Endothelial cell of umbilical vein (primary cell): ENCODE results near the gene PRICKLE3. TPM values are rescaled to one million over a fixed set of nuclear protein-coding genes. Genes with fewer than 3 reads are reported as not detected.
A peak's percentile ranks its signal among the peaks of the same experiment; 100 is the strongest.

Source experiments
- BruUV-seq: library from RNA; stranded (reverse); fragments of 400-500 nt; replicated peaks from 2 replicates; lab custom pipeline; 2021; lab: Mats Ljungman, UMichigan
- CTCF ChIA-PET: fragments of 300-600, 350-600 bp; sonication (Branson Sonifier 250); formaldehyde crosslinking; loops from one replicate; lab custom pipeline; 2021; ENCODE audit warnings: antibody characterized with exemption, inconsistent platforms; lab: Charles Lee
- POLR2A ChIA-PET: fragments of 300-600, 350-600 bp; sonication (Branson Sonifier 250); formaldehyde crosslinking; loops from one replicate; lab custom pipeline; 2021; ENCODE audit warnings: antibody characterized with exemption, inconsistent platforms; lab: Charles Lee
- DNase-seq: peaks from one replicate; pipeline ENCODE4 v3.0.0-alpha.2; 2011; ENCODE audit warnings: low read depth, low spot score
- FAIRE-seq: peaks from 2 replicates; lab custom pipeline; 2011; peaks lifted over from hg19 to GRCh38; lab: Jason Lieb, UNC
- H2AFZ ChIP-seq: 2 replicates; pipeline ENCODE4 v1.6.0; 2012; ENCODE audit warnings: low read depth, low read length, control low read depth, inconsistent platforms
- H3K27ac ChIP-seq: 2 replicates; pipeline ENCODE4 v1.5.1; 2011; ENCODE audit warnings: low read depth, mild to moderate bottlenecking, control low read depth, low read length, moderate library complexity; ENCODE audit not compliant: insufficient read depth
- H3K27me3 ChIP-seq, 2 experiments: 2 replicates each; pipeline versions ENCODE4 v1.6.0 to v1.6.1; 2011; ENCODE audit warnings: low read length in 2 of 2, mixed read lengths in 1 of 2; ENCODE audit not compliant: control insufficient read depth in 2 of 2, insufficient read depth in 2 of 2
- H3K36me3 ChIP-seq, 2 experiments: 2 replicates in 1 of 2; 3 replicates in 1 of 2; pipeline ENCODE4 v1.5.1; 2011; ENCODE audit warnings: low read length in 2 of 2, mild to moderate bottlenecking in 1 of 2, moderate library complexity in 1 of 2; ENCODE audit not compliant: control insufficient read depth in 2 of 2, insufficient read depth in 2 of 2; ENCODE audit errors: extremely low read depth in 1 of 2
- H3K4me1 ChIP-seq: 3 replicates; pipeline ENCODE4 v1.5.1; 2011; ENCODE audit warnings: mild to moderate bottlenecking, low read length; ENCODE audit not compliant: control insufficient read depth, insufficient read depth; ENCODE audit errors: extremely low read depth
- H3K4me2 ChIP-seq: 2 replicates; pipeline ENCODE4 v1.6.1; 2011; ENCODE audit warnings: low read length, control low read depth, mixed read lengths; ENCODE audit not compliant: insufficient read depth
- H3K4me3 ChIP-seq, 3 experiments: fragments of 200-600 bp in 1 of 3; sonication (generic), shearing (Covaris generic) in 1 of 3; replicated peaks in 1 of 3; 2 replicates each; pipeline ENCODE4 v1.5.1; 2011 to 2016; ENCODE audit warnings: control low read depth in 3 of 3, low read length in 3 of 3, mild to moderate bottlenecking in 2 of 3, inconsistent platforms in 1 of 3, low read depth in 1 of 3, moderate library complexity in 1 of 3; ENCODE audit not compliant: insufficient read depth in 1 of 3
- H3K79me2 ChIP-seq: 2 replicates; pipeline ENCODE4 v1.6.0; 2012; ENCODE audit warnings: low read length, inconsistent platforms; ENCODE audit not compliant: control insufficient read depth, insufficient read depth
- H3K9ac ChIP-seq: replicated peaks from 2 replicates; pipeline ENCODE3; 2011; ENCODE audit warnings: low read length, control low read depth; ENCODE audit not compliant: insufficient read depth; ENCODE audit errors: extremely low read depth
- H3K9me1 ChIP-seq: replicated peaks from 3 replicates; pipeline ENCODE4 v1.6.0; 2011; ENCODE audit warnings: mild to moderate bottlenecking, low read length; ENCODE audit not compliant: control insufficient read depth, insufficient read depth; ENCODE audit errors: extremely low read depth
- H3K9me3 ChIP-seq: replicated peaks from 2 replicates; pipeline ENCODE4 v1.5.1; 2012; ENCODE audit warnings: low read length, inconsistent platforms; ENCODE audit not compliant: control insufficient read depth, insufficient read depth
- H4K20me1 ChIP-seq: replicated peaks from 2 replicates; pipeline ENCODE3; 2011; ENCODE audit warnings: mild to moderate bottlenecking, low read length; ENCODE audit not compliant: control insufficient read depth, insufficient read depth; ENCODE audit errors: extremely low read depth
- CTCF ChIP-seq, 2 donors: IDR thresholded peaks; 1 replicate in 1 of 2; 2 replicates in 1 of 2; pipeline ENCODE4 v1.5.1; 2011; ENCODE audit warnings: low read length in 2 of 2, mild to moderate bottlenecking in 2 of 2, moderate library complexity in 2 of 2, control low read depth in 1 of 2, inconsistent platforms in 1 of 2, low read depth in 1 of 2; ENCODE audit not compliant: insufficient read depth in 1 of 2; ENCODE audit errors: extremely low read depth in 1 of 2
- EZH2 ChIP-seq: IDR thresholded peaks from 2 replicates; pipeline ENCODE4 v1.6.1; 2012; ENCODE audit warnings: borderline replicate concordance, low read depth, mild to moderate bottlenecking, moderate library complexity, low read length, inconsistent platforms; ENCODE audit not compliant: severe bottlenecking
- GATA2 ChIP-seq: IDR thresholded peaks from 2 replicates; pipeline ENCODE4 v1.7.0; 2011; ENCODE audit warnings: low read depth, mild to moderate bottlenecking, moderate library complexity, mixed read lengths, low read length; ENCODE audit not compliant: insufficient read length, insufficient read depth
- JUN ChIP-seq: IDR thresholded peaks from 2 replicates; pipeline ENCODE4 v1.6.1; 2011; ENCODE audit warnings: borderline replicate concordance, low read depth; ENCODE audit not compliant: insufficient read length, insufficient read depth
- MAX ChIP-seq: IDR thresholded peaks from 2 replicates; pipeline ENCODE4 v1.6.1; 2011; ENCODE audit not compliant: insufficient read depth, insufficient read length
- MYC ChIP-seq: IDR thresholded peaks from one replicate; pipeline ENCODE4 v1.6.1; 2011; ENCODE audit warnings: mild to moderate bottlenecking, low read depth, low read length
- POLR2A ChIP-seq: IDR thresholded peaks from 2 replicates; pipeline ENCODE4 v1.6.1; 2012; ENCODE audit warnings: low read depth, mild to moderate bottlenecking, control low read depth, low read length
- POLR2AphosphoS5 ChIP-seq: IDR thresholded peaks from 2 replicates; pipeline ENCODE4 v1.6.1; 2012; ENCODE audit warnings: low read depth, mild to moderate bottlenecking, control low read depth, low read length, moderate library complexity; ENCODE audit not compliant: insufficient read depth
- dilution Hi-C: fragments of 300-500 bp; cut with MboI; formaldehyde crosslinking; loops from one replicate; pipeline ENCODE4 v1.15.0; 2019; ENCODE audit warnings: low sequenced_read_pairs; ENCODE audit not compliant: extremely low pct_ligation_motif_present
- intact Hi-C: fragments of 100-400 bp; cut with micrococcal nuclease; formaldehyde crosslinking; loops from one replicate; pipeline ENCODE4 v1.10.0; 2022
- polyA plus RNA-seq, 4 experiments: library from polyadenylated mRNA; depleted of rRNA in 3 of 4; stranded (reverse) in 3 of 4; unstranded in 1 of 4; fragments of >200 nt; gene quantifications; 2 replicates each; pipeline versions ENCODE4 v1.2.1 to v1.2.3, GENCODE V29; 2011 to 2012; ENCODE audit warnings: missing spikeins in 1 of 4
- total RNA-seq: library from RNA; stranded (reverse); gene quantifications from 2 replicates; pipeline ENCODE4 v1.2.3, GENCODE V29; 2021

Gene PRICKLE3
- total and polyA plus RNA-seq, 2 donors (not counting 3 experiments of a cell fraction or from before 2014, with no cell fraction given), result 6.8 to 15.0 TPM

GRCh38 chrX:49177338-49177833, 8.8 kb downstream of the PRICKLE3 start:
- FAIRE-seq (peak; percentile 21), DNase-seq (no peak)
- Histone ChIP-seq H3K27me3 (no peaks in the 10 kb centered on the region), H3K4me2 (no peak overlapping the region), H3K9me1 (no peaks in the 10 kb centered on the region), H3K4me1 (peaks cover 9% of the 10 kb centered on the region), H4K20me1 (no peaks in the 10 kb centered on the region), H3K79me2 (peaks cover 21% of the 10 kb centered on the region), H3K4me3 (no peak overlapping the region), H3K36me3 (peaks cover 0 to 5% of the 10 kb centered on the region in 2 experiments), H3K9ac (no peak overlapping the region), H2AFZ (no peak overlapping the region), H3K9me3 (no peaks in the 10 kb centered on the region), H3K27ac (no peak overlapping the region)
- dilution Hi-C loops (no loop called here), intact Hi-C loops (no loop called here)
- POLR2A ChIA-PET, result no interaction called here
- TF ChIP-seq JUN, result no peak
- TF ChIP-seq GATA2, result no peak
- no peak for TF ChIP-seq EZH2
- no peak for TF ChIP-seq MYC
- no peak for TF ChIP-seq POLR2A
- TF ChIP-seq POLR2AphosphoS5, result no peak
- no TSS peak for BruUV-seq
- CTCF ChIA-PET, result no interaction called here

GRCh38 chrX:49176421-49177326, 9.5 kb downstream of the PRICKLE3 start:
- ChIA-PET CTCF (interaction anchor here (0.6 kb wide), 1 partner anchor 9 kb away, joined by 3 read pairs; no protein-coding TSS in a partner anchor), POLR2A (no interaction called here)
- TF ChIP-seq CTCF (IDR thresholded peaks at IDR 0.05; ENCODE audit: extremely low read depth in 1 of 2, insufficient read depth in 1 of 2, low read depth in 1 of 2, low read length in 2 of 2) (no peak), MAX (no peak), EZH2 (no peak), POLR2A (peak; percentile 20)
- H3K4me3 ChIP-seq, result no peak overlapping the region
- no peak overlapping the region for H3K27ac ChIP-seq
- H3K79me2 ChIP-seq, result peaks cover 25% of the 10 kb centered on the region
- no peaks in the 10 kb centered on the region for H4K20me1 ChIP-seq
- H3K9ac ChIP-seq, result no peak overlapping the region
- DNase-seq (no peak), FAIRE-seq (no peak)
- intact Hi-C loops, result no loop called here
- no peak overlapping the region for H2AFZ ChIP-seq
- no peaks in the 10 kb centered on the region for H3K9me3 ChIP-seq
- no peaks in the 10 kb centered on the region for H3K27me3 ChIP-seq
- peaks cover 9% of the 10 kb centered on the region for H3K4me1 ChIP-seq
- H3K36me3 ChIP-seq, result peaks cover 0 to 4% of the 10 kb centered on the region in 2 experiments
- H3K4me2 ChIP-seq, result no peak overlapping the region
- no TSS peak for BruUV-seq
- H3K9me1 ChIP-seq, result no peaks in the 10 kb centered on the region
- dilution Hi-C loops, result no loop called here
